Peyer's patch (tissue), 4 donors: ENCODE data around the gene IQCM. TPM values are rescaled to one million over a fixed set of nuclear protein-coding genes. Genes with fewer than 3 reads are reported as not detected.

Source experiments
- DNase-seq, 3 donors: peaks; one replicate each; pipeline ENCODE4 v3.0.0-alpha.2; 2017 to 2019
- H3K27ac ChIP-seq, 4 donors: fragments of 200-600 bp; sonication (generic); one replicate each; pipeline ENCODE4 v1.5.1; 2016 to 2019
- H3K27me3 ChIP-seq, 2 donors: fragments of 200-600 bp; sonication (generic); one replicate each; pipeline ENCODE4 v1.5.1; 2019
- H3K36me3 ChIP-seq, 3 donors: fragments of 200-600 bp; sonication (generic); one replicate each; pipeline ENCODE4 v1.5.1; 2016 to 2019
- H3K4me1 ChIP-seq, 4 donors: fragments of 200-600 bp; sonication (generic); one replicate each; pipeline ENCODE4 v1.5.1; 2016 to 2019
- H3K4me3 ChIP-seq, 4 donors: fragments of 200-600 bp; sonication (generic); 1 replicate in 3 of 4; 2 replicates in 1 of 4; pipeline ENCODE4 v1.5.1; 2016 to 2019; ENCODE audit warnings: mild to moderate bottlenecking in 1 of 4
- H3K9me3 ChIP-seq, 4 donors: fragments of 200-600 bp; sonication (generic); one replicate each; pipeline ENCODE4 v1.5.1; 2016 to 2019; ENCODE audit warnings: mild to moderate bottlenecking in 1 of 4
- POLR2A ChIP-seq, 2 donors: fragments of 450-650 bp; IDR thresholded peaks; one replicate each; pipeline ENCODE4 v1.5.1; 2017; ENCODE audit warnings: antibody characterized with exemption in 2 of 2, mild to moderate bottlenecking in 2 of 2, moderate library complexity in 2 of 2
- total RNA-seq, 4 donors: library from RNA; depleted of rRNA; stranded (reverse); fragments of >200 nt; gene quantifications; one replicate each; pipeline ENCODE4 v1.1.0, GENCODE V29; 2016
- TF ChIP-seq, protein P1 (sequence below), 6 experiments: fragments of 450-650 bp in 4 of 6; fragments of 200-600 bp in 2 of 6; sonication (generic) in 1 of 6; IDR thresholded peaks; one replicate each; pipeline ENCODE4 v1.5.1; 2017 to 2019; ENCODE audit warnings: antibody characterized with exemption in 6 of 6, mild to moderate bottlenecking in 3 of 6, moderate library complexity in 1 of 6

IQCM gene
- total RNA-seq, 4 donors from 2014 or later, result not detected

GRCh38 chr4:149684516-149684915 is 131.1 kb downstream of the IQCM start:
- Histone ChIP-seq H3K4me1 (no peaks in the 10 kb centered on the region), H3K4me3 (no peak overlapping the region), H3K9me3 (no peaks in the 10 kb centered on the region), H3K27me3 (no peaks in the 10 kb centered on the region), H3K27ac (no peak overlapping the region), H3K36me3 (no peaks in the 10 kb centered on the region)
- DNase-seq, result no peak
- TF ChIP-seq, protein P1, sequence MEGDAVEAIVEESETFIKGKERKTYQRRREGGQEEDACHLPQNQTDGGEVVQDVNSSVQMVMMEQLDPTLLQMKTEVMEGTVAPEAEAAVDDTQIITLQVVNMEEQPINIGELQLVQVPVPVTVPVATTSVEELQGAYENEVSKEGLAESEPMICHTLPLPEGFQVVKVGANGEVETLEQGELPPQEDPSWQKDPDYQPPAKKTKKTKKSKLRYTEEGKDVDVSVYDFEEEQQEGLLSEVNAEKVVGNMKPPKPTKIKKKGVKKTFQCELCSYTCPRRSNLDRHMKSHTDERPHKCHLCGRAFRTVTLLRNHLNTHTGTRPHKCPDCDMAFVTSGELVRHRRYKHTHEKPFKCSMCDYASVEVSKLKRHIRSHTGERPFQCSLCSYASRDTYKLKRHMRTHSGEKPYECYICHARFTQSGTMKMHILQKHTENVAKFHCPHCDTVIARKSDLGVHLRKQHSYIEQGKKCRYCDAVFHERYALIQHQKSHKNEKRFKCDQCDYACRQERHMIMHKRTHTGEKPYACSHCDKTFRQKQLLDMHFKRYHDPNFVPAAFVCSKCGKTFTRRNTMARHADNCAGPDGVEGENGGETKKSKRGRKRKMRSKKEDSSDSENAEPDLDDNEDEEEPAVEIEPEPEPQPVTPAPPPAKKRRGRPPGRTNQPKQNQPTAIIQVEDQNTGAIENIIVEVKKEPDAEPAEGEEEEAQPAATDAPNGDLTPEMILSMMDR (IDR thresholded peaks at IDR 0.05), result no peak
- TF ChIP-seq POLR2A (IDR thresholded peaks at IDR 0.05), result no peak

GRCh38 chr4:149676076-149676475 is 139.6 kb downstream of the IQCM start:
- DNase-seq, result no peak
- no peaks in the 10 kb centered on the region for H3K4me1 ChIP-seq
- H3K36me3 ChIP-seq, result no peaks in the 10 kb centered on the region
- H3K4me3 ChIP-seq, result no peak overlapping the region
- no peaks in the 10 kb centered on the region for H3K9me3 ChIP-seq
- H3K27ac ChIP-seq, result no peak overlapping the region
- no peaks in the 10 kb centered on the region for H3K27me3 ChIP-seq
- TF ChIP-seq, protein P1 (IDR thresholded peaks at IDR 0.05), result no peak
- TF ChIP-seq POLR2A (IDR thresholded peaks at IDR 0.05), result no peak

- no peaks in the 10 kb centered on the region for H3K4me1 ChIP-seq
- TF ChIP-seq, protein P1 (IDR thresholded peaks at IDR 0.05), result no peak
- TF ChIP-seq POLR2A (IDR thresholded peaks at IDR 0.05), result no peak
- H3K36me3 ChIP-seq, result no peaks in the 10 kb centered on the region
- no peak overlapping the region for H3K4me3 ChIP-seq
- no peak for DNase-seq
- no peaks in the 10 kb centered on the region for H3K9me3 ChIP-seq
- no peaks in the 10 kb centered on the region for H3K27me3 ChIP-seq
- no peak overlapping the region for H3K27ac ChIP-seq
Measured at GRCh38 chr4:149645790-149646189, 169.9 kb downstream of the IQCM start.

DNA sequence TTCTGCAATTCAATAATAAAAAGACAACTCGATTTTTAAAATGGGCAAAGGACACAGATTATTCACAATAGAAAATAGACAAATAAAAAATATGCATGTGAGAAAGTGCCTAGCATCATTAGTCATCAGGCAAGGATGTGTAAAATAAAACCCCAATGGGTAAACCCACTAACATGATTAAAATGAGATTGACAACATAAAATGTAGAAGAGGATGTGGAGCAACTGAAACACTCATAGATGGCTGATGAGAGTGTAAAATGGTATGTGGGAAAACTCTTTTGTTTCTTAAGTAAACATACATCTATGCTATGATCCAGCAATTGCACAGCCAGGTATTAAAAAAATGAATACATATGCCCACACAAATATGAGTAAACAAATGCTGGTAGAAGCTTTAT is 177.6 kb downstream of the IQCM start:
- TF ChIP-seq, protein P1 (IDR thresholded peaks at IDR 0.05), result no peak
- TF ChIP-seq POLR2A (IDR thresholded peaks at IDR 0.05), result no peak
- no peak for DNase-seq
- no peak overlapping the region for H3K27ac ChIP-seq
- H3K27me3 ChIP-seq, result no peaks in the 10 kb centered on the region
- H3K4me3 ChIP-seq, result no peak overlapping the region
- H3K4me1 ChIP-seq, result no peaks in the 10 kb centered on the region
- no peaks in the 10 kb centered on the region for H3K9me3 ChIP-seq
- no peaks in the 10 kb centered on the region for H3K36me3 ChIP-seq

DNA sequence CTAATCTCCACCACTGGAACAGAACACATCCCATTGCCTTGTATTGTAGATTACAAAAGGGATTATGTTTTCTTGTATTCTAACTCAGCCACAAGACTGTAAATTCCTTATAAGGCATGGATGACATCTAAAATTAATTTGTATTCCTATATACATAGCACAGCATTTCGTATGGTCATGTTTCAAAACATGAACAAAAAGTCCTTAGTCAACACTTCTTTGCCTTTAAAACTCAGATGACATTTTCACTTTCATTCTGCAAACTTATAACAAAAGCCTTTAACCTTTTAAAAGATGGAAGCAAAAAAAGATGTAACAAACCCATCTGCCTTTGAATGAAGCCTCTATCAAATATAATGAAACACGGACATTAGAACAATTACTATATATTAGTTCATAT is 181.3 kb downstream of the IQCM start:
- no peaks in the 10 kb centered on the region for H3K4me1 ChIP-seq
- H3K4me3 ChIP-seq, result no peak overlapping the region
- no peaks in the 10 kb centered on the region for H3K9me3 ChIP-seq
- no peak for DNase-seq
- H3K36me3 ChIP-seq, result no peaks in the 10 kb centered on the region
- no peaks in the 10 kb centered on the region for H3K27me3 ChIP-seq
- no peak overlapping the region for H3K27ac ChIP-seq
- TF ChIP-seq, protein P1 (IDR thresholded peaks at IDR 0.05), result no peak

DNA sequence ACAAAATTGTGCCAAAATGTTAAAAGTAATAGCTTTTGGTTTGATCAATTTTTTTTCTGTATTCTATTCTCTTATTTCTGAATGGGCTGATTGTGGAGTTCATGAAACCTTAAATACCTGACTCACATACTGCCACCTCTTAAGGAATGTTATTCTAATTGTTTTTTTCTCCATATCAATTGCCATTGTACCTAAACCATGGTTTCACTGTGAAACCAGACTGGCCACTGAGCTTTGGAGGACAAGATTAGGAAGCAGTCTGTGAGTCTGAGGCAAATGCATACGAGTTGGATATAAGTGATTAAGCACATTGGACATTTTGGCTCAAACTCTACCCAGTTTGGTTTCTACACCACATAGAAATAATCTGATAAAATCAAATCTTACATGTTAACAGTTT is 184.0 kb downstream of the IQCM start:
- Histone ChIP-seq H3K4me1 (no peaks in the 10 kb centered on the region), H3K27ac (no peak overlapping the region), H3K36me3 (no peaks in the 10 kb centered on the region), H3K9me3 (no peaks in the 10 kb centered on the region), H3K27me3 (no peaks in the 10 kb centered on the region), H3K4me3 (no peak overlapping the region)
- DNase-seq, result no peak
- TF ChIP-seq, protein P1 (IDR thresholded peaks at IDR 0.05), result no peak
- TF ChIP-seq POLR2A (IDR thresholded peaks at IDR 0.05), result no peak
